ENCODE measurements around the gene COL24A1.

COL24A1 gene

GRCh38 chr1:86151427-86151826, 5.1 kb downstream of the COL24A1 start:
- Histone ChIP-seq H2AK5ac (ENCODE audit: low read length) (no peak overlapping the region), H3K27me3 (ENCODE audit: insufficient read depth, low read length, poor library complexity) (peaks cover 9% of the 10 kb centered on the region), H3K4me1 (ENCODE audit: control insufficient read depth, low read depth, low read length) (peaks cover 2% of the 10 kb centered on the region), H3K4ac (ENCODE audit: low read depth, low read length) (no peak overlapping the region), H3K4me3 (ENCODE audit: low read length) (no peak overlapping the region), H4K5ac (ENCODE audit: low read length) (no peak overlapping the region), H3K36me3 (ENCODE audit: control insufficient read depth, insufficient read depth, low read length) (no peaks in the 10 kb centered on the region), H3K23ac (ENCODE audit: low read length) (no peak overlapping the region), H3K79me2 (ENCODE audit: control insufficient read depth, insufficient read depth, low read length) (no peaks in the 10 kb centered on the region), H3K4me2 (ENCODE audit: low read length) (no peak overlapping the region), H3K9ac (ENCODE audit: low read length) (no peak overlapping the region), H3K18ac (ENCODE audit: low read length) (no peak overlapping the region), H2BK15ac (replicated peaks; ENCODE audit: low read depth) (no peak overlapping the region), H3K56ac (ENCODE audit: low read length) (no peak overlapping the region), H2BK120ac (ENCODE audit: low read depth, low read length) (no peak overlapping the region), H3K79me1 (ENCODE audit: low read length) (no peaks in the 10 kb centered on the region), H3K27ac (ENCODE audit: low read depth, low read length) (no peak overlapping the region), H2BK5ac (ENCODE audit: low read length) (no peak overlapping the region), H4K8ac (ENCODE audit: low read depth, low read length) (no peak overlapping the region)
- DNase-seq, result no peak
- no CpG with 5 or more reads among the region's 2 CpGs for WGBS (ENCODE audit: extremely low coverage, insufficient coverage, low lambda C conversion rate)

DNA sequence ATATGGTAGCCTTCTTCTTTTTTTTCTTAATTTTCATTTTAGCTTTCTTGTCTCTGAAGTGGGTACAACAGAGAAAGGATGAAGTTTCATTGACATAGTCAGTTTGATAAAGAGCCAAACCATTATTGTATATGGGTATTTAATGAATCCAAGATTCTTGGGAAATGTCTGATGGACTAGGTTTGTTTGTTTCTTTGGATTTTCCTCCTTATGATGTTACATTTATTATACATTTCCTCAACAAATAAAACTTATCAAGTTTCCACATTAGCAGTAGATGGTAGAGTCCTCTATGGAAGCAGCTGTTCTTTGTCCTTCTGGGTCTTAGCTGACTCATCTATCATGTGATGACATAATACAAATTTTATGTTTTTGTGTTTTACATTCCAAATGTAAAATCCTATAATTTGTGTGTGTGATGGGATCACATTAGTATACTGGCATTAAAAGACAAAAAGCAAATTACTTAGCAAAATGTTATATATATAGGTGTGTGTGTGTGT, 6.0 kb downstream of the COL24A1 start:
- Histone ChIP-seq H3K23ac (ENCODE audit: low read length) (no peak overlapping the region), H3K4me2 (ENCODE audit: low read length) (no peak overlapping the region), H3K36me3 (ENCODE audit: control insufficient read depth, insufficient read depth, low read length) (no peaks in the 10 kb centered on the region), H3K27me3 (ENCODE audit: insufficient read depth, low read length, poor library complexity) (peaks cover 8% of the 10 kb centered on the region), H3K4ac (ENCODE audit: low read depth, low read length) (no peak overlapping the region), H3K79me2 (ENCODE audit: control insufficient read depth, insufficient read depth, low read length) (no peaks in the 10 kb centered on the region), H3K56ac (ENCODE audit: low read length) (no peak overlapping the region), H2BK5ac (ENCODE audit: low read length) (no peak overlapping the region), H3K18ac (ENCODE audit: low read length) (no peak overlapping the region), H4K8ac (ENCODE audit: low read depth, low read length) (no peak overlapping the region), H3K79me1 (ENCODE audit: low read length) (no peaks in the 10 kb centered on the region), H3K9ac (ENCODE audit: low read length) (no peak overlapping the region), H3K27ac (ENCODE audit: low read depth, low read length) (no peak overlapping the region), H4K5ac (ENCODE audit: low read length) (no peak overlapping the region), H2BK120ac (ENCODE audit: low read depth, low read length) (no peak overlapping the region), H3K4me3 (ENCODE audit: low read length) (no peak overlapping the region), H2AK5ac (ENCODE audit: low read length) (no peak overlapping the region), H2BK15ac (replicated peaks; ENCODE audit: low read depth) (no peak overlapping the region), H3K4me1 (ENCODE audit: control insufficient read depth, low read depth, low read length) (no peaks in the 10 kb centered on the region)
- no peak for DNase-seq

GRCh38 chr1:86149591-86149990, 7.0 kb downstream of the COL24A1 start:
- no peak overlapping the region for H2AK5ac ChIP-seq (ENCODE audit: low read length)
- H3K56ac ChIP-seq (ENCODE audit: low read length), result no peak overlapping the region
- WGBS (ENCODE audit: extremely low coverage, insufficient coverage, low lambda C conversion rate), result no CpG with 5 or more reads among the region's 1 CpG

DNA sequence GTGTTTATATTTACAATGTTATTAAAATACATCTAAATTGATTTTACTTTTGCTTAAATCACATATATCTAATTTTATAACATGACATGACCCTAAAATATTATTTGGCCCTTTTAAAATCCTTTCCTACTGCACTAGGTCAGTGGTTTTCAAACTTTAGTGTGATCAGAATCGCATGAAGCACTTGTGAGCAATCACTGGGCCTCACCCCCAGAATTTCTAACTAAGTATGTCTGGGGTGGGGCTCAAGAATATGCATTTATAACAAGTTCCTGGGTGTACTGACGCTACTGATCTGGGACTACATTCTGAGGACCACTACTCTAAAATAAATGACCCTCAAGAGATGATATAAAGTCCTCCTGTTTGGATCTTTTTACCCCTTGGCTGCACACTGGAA, 8.8 kb downstream of the COL24A1 start:
- Histone ChIP-seq H3K9ac (ENCODE audit: low read length) (no peak overlapping the region), H4K8ac (ENCODE audit: low read depth, low read length) (no peak overlapping the region), H3K79me2 (ENCODE audit: control insufficient read depth, insufficient read depth, low read length) (no peaks in the 10 kb centered on the region), H2BK120ac (ENCODE audit: low read depth, low read length) (no peak overlapping the region), H3K27me3 (ENCODE audit: insufficient read depth, low read length, poor library complexity) (no peaks in the 10 kb centered on the region), H3K4me1 (ENCODE audit: control insufficient read depth, low read depth, low read length) (no peaks in the 10 kb centered on the region), H3K4ac (ENCODE audit: low read depth, low read length) (no peak overlapping the region), H2BK5ac (ENCODE audit: low read length) (no peak overlapping the region), H2BK15ac (replicated peaks; ENCODE audit: low read depth) (no peak overlapping the region), H4K5ac (ENCODE audit: low read length) (no peak overlapping the region), H3K23ac (ENCODE audit: low read length) (no peak overlapping the region), H3K27ac (ENCODE audit: low read depth, low read length) (no peak overlapping the region), H3K36me3 (ENCODE audit: control insufficient read depth, insufficient read depth, low read length) (no peaks in the 10 kb centered on the region), H2AK5ac (ENCODE audit: low read length) (no peak overlapping the region), H3K4me2 (ENCODE audit: low read length) (no peak overlapping the region), H3K79me1 (ENCODE audit: low read length) (no peaks in the 10 kb centered on the region), H3K56ac (ENCODE audit: low read length) (no peak overlapping the region), H3K18ac (ENCODE audit: low read length) (no peak overlapping the region), H3K4me3 (ENCODE audit: low read length) (no peak overlapping the region)
- no CpG with 5 or more reads among the region's 2 CpGs for WGBS (ENCODE audit: extremely low coverage, insufficient coverage, low lambda C conversion rate)
- DNase-seq, result no peak

More at GRCh38 chr1:86149591-86149990, 7.0 kb downstream of the COL24A1 start:
- Histone ChIP-seq H4K5ac (ENCODE audit: low read length) (no peak overlapping the region), H2BK120ac (ENCODE audit: low read depth, low read length) (no peak overlapping the region), H4K8ac (ENCODE audit: low read depth, low read length) (no peak overlapping the region), H3K9ac (ENCODE audit: low read length) (no peak overlapping the region), H3K79me1 (ENCODE audit: low read length) (no peaks in the 10 kb centered on the region), H3K4me2 (ENCODE audit: low read length) (no peak overlapping the region), H3K79me2 (ENCODE audit: control insufficient read depth, insufficient read depth, low read length) (no peaks in the 10 kb centered on the region), H3K23ac (ENCODE audit: low read length) (no peak overlapping the region), H2BK15ac (replicated peaks; ENCODE audit: low read depth) (no peak overlapping the region), H3K27ac (ENCODE audit: low read depth, low read length) (no peak overlapping the region), H3K27me3 (ENCODE audit: insufficient read depth, low read length, poor library complexity) (no peaks in the 10 kb centered on the region), H3K18ac (ENCODE audit: low read length) (no peak overlapping the region), H3K36me3 (ENCODE audit: control insufficient read depth, insufficient read depth, low read length) (no peaks in the 10 kb centered on the region), H3K4ac (ENCODE audit: low read depth, low read length) (no peak overlapping the region), H2BK5ac (ENCODE audit: low read length) (no peak overlapping the region), H3K4me3 (ENCODE audit: low read length) (no peak overlapping the region), H3K4me1 (ENCODE audit: control insufficient read depth, low read depth, low read length) (no peaks in the 10 kb centered on the region)
- DNase-seq, result no peak

GRCh38 chr1:86146566-86146965, 10.0 kb downstream of the COL24A1 start:
- no peaks in the 10 kb centered on the region for H3K79me1 ChIP-seq (ENCODE audit: low read length)
- no peak overlapping the region for H3K18ac ChIP-seq (ENCODE audit: low read length)
- no peak overlapping the region for H3K56ac ChIP-seq (ENCODE audit: low read length)
- H3K4me3 ChIP-seq (ENCODE audit: low read length), result no peak overlapping the region
- H3K79me2 ChIP-seq (ENCODE audit: control insufficient read depth, insufficient read depth, low read length), result no peaks in the 10 kb centered on the region
- no peak overlapping the region for H3K4ac ChIP-seq (ENCODE audit: low read depth, low read length)
- no peak overlapping the region for H3K9ac ChIP-seq (ENCODE audit: low read length)
- no peak overlapping the region for H2BK120ac ChIP-seq (ENCODE audit: low read depth, low read length)
- no peak overlapping the region for H2AK5ac ChIP-seq (ENCODE audit: low read length)
- WGBS (ENCODE audit: extremely low coverage, insufficient coverage, low lambda C conversion rate), result no CpG with 5 or more reads among the region's 2 CpGs
- H2BK15ac ChIP-seq (replicated peaks; ENCODE audit: low read depth), result no peak overlapping the region
- H3K27ac ChIP-seq (ENCODE audit: low read depth, low read length), result no peak overlapping the region
- H3K4me1 ChIP-seq (ENCODE audit: control insufficient read depth, low read depth, low read length), result no peaks in the 10 kb centered on the region
- no peak overlapping the region for H3K23ac ChIP-seq (ENCODE audit: low read length)
- no peaks in the 10 kb centered on the region for H3K27me3 ChIP-seq (ENCODE audit: insufficient read depth, low read length, poor library complexity)
- no peak overlapping the region for H3K4me2 ChIP-seq (ENCODE audit: low read length)
- H3K36me3 ChIP-seq (ENCODE audit: control insufficient read depth, insufficient read depth, low read length), result no peaks in the 10 kb centered on the region
- DNase-seq, result no peak
- H4K5ac ChIP-seq (ENCODE audit: low read length), result no peak overlapping the region
- no peak overlapping the region for H4K8ac ChIP-seq (ENCODE audit: low read depth, low read length)
- H2BK5ac ChIP-seq (ENCODE audit: low read length), result no peak overlapping the region

- DNase-seq, result no peak
- Histone ChIP-seq H3K4ac (ENCODE audit: low read depth, low read length) (no peak overlapping the region), H2AK5ac (ENCODE audit: low read length) (no peak overlapping the region), H3K4me2 (ENCODE audit: low read length) (no peak overlapping the region), H3K36me3 (ENCODE audit: control insufficient read depth, insufficient read depth, low read length) (no peaks in the 10 kb centered on the region), H4K8ac (ENCODE audit: low read depth, low read length) (no peak overlapping the region), H3K18ac (ENCODE audit: low read length) (no peak overlapping the region), H3K79me2 (ENCODE audit: control insufficient read depth, insufficient read depth, low read length) (no peaks in the 10 kb centered on the region), H3K79me1 (ENCODE audit: low read length) (no peaks in the 10 kb centered on the region), H3K4me1 (ENCODE audit: control insufficient read depth, low read depth, low read length) (no peaks in the 10 kb centered on the region), H3K56ac (ENCODE audit: low read length) (no peak overlapping the region), H3K9ac (ENCODE audit: low read length) (no peak overlapping the region), H3K4me3 (ENCODE audit: low read length) (no peak overlapping the region), H2BK120ac (ENCODE audit: low read depth, low read length) (no peak overlapping the region), H4K5ac (ENCODE audit: low read length) (no peak overlapping the region), H2BK15ac (replicated peaks; ENCODE audit: low read depth) (no peak overlapping the region), H3K23ac (ENCODE audit: low read length) (no peak overlapping the region), H2BK5ac (ENCODE audit: low read length) (no peak overlapping the region), H3K27me3 (ENCODE audit: insufficient read depth, low read length, poor library complexity) (no peaks in the 10 kb centered on the region), H3K27ac (ENCODE audit: low read depth, low read length) (no peak overlapping the region)
- no CpG with 5 or more reads among the region's 3 CpGs for WGBS (ENCODE audit: extremely low coverage, insufficient coverage, low lambda C conversion rate)
These were observed 16.2 kb downstream of the COL24A1 start for GRCh38 chr1:86140281-86140880.

Measured in mesendoderm (in vitro differentiated cells).